HL-60/S4 treated with retinoic acid at 250 ng/mL for 4 days and 3 days (cell line): ENCODE data around the gene NCOR1.

Source experiments
- in situ Hi-C: fragments of 300-500 bp; cut with MboI; formaldehyde crosslinking; loops from 2 replicates; pipeline ENCODE4 v1.7.0; 2022; ENCODE audit warnings: low sequenced_read_pairs

Gene NCOR1

GRCh38 chr17:16037636-16038035, 177.7 kb downstream of the NCOR1 start:
- in situ Hi-C loops, result no loop called here

- in situ Hi-C loops, result no loop called here
These were observed 179.1 kb downstream of the NCOR1 start for GRCh38 chr17:16036261-16036660.

- in situ Hi-C loops, result no loop called here
These were observed 181.5 kb downstream of the NCOR1 start for GRCh38 chr17:16033729-16034349.

GRCh38 chr17:16027708-16028584, 187.4 kb downstream of the NCOR1 start:
- in situ Hi-C loops, result no loop called here

- in situ Hi-C loops, result no loop called here
These were observed 188.4 kb downstream of the NCOR1 start for GRCh38 chr17:16026895-16027294.

- in situ Hi-C loops, result no loop called here
These were observed 190.1 kb downstream of the NCOR1 start for GRCh38 chr17:16025202-16025601.

GRCh38 chr17:16023881-16024280, 191.5 kb downstream of the NCOR1 start:
- in situ Hi-C loops, result no loop called here

GRCh38 chr17:16019347-16019746, 196.0 kb downstream of the NCOR1 start:
- in situ Hi-C loops, result no loop called here

- in situ Hi-C loops, result no loop called here
These were observed 201.4 kb downstream of the NCOR1 start for GRCh38 chr17:16013943-16014407.

GRCh38 chr17:16007439-16007838, 207.9 kb downstream of the NCOR1 start:
- in situ Hi-C loops, result no loop called here

GRCh38 chr17:16005636-16006035, 209.7 kb downstream of the NCOR1 start:
- in situ Hi-C loops, result no loop called here

- in situ Hi-C loops, result no loop called here
These were observed 211.5 kb downstream of the NCOR1 start for GRCh38 chr17:16003841-16004240.

GRCh38 chr17:16002708-16003260, 212.6 kb downstream of the NCOR1 start:
- in situ Hi-C loops, result no loop called here

GRCh38 chr17:16001226-16001897, 214.0 kb downstream of the NCOR1 start:
- in situ Hi-C loops, result no loop called here

GRCh38 chr17:15999974-16000827, 215.1 kb downstream of the NCOR1 start:
- in situ Hi-C loops, result loop anchor here (25.0 kb wide), 1 partner anchor 163 kb away; no protein-coding TSS in a partner anchor

- in situ Hi-C loops, result loop anchor here (25.0 kb wide), 1 partner anchor 162 kb away; no protein-coding TSS in a partner anchor
These were observed 216.0 kb downstream of the NCOR1 start, which contains the start of the genes TTC19 and ZSWIM7 for GRCh38 chr17:15999141-15999973. Gene TTC19, plus strand, starts transcription at chr17:15999824. Its CDS starts 25 bp downstream, at chr17:15999849. Gene ZSWIM7, minus strand, starts transcription at chr17:15999704. Its CDS starts 110 bp downstream, at chr17:15999594.

- in situ Hi-C loops, result loop anchor here (25.0 kb wide), 1 partner anchor 161 kb away; no protein-coding TSS in a partner anchor
These were observed 217.2 kb downstream of the NCOR1 start for GRCh38 chr17:15998031-15998562.

GRCh38 chr17:15996322-15996721, 219.0 kb downstream of the NCOR1 start:
- in situ Hi-C loops, result loop anchor here (25.0 kb wide), 1 partner anchor 159 kb away; no protein-coding TSS in a partner anchor
